ENCODE measurements around the gene TAS1R2. TPM values are rescaled to one million over a fixed set of nuclear protein-coding genes. Genes with fewer than 3 reads are reported as not detected.

TAS1R2 gene
- total and polyA plus RNA-seq, 2 of the 4 experiments (the other 2 are of a cell fraction) = not detected

DNA sequence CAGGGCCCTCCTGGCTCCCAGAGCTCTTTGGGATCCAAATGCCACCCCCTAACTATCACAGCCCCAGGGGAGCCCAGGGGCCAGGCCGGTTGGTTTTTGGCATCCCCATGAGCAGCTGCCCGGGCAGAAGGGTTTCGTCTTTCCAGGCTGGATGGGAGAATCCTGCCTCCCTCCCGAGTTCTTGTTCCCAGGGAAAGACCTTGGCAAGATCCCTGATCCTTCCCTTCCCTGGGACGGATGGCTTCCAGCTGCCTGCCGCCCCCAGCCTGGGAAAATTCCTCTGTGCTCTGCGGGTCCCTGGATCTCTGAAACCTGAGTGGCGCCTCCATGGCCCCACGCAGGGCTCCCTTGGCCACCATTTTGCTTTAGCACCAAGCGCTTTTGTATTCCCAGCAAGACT, 55.6 kb downstream of the TAS1R2 start:
- Histone ChIP-seq H4K5ac (ENCODE audit: low read depth, low read length) (no peak overlapping the region), H3K56ac (ENCODE audit: extremely low read depth, insufficient read depth, low read length) (no peak overlapping the region), H4K91ac (ENCODE audit: insufficient read depth, low read depth, low read length) (no peak overlapping the region), H2AFZ (replicated peaks; ENCODE audit: low read length, poor library complexity) (no peak overlapping the region), H3K27ac (ENCODE audit: insufficient read depth, low read length) (no peak overlapping the region), H3K14ac (replicated peaks; ENCODE audit: low read depth, low read length) (no peak overlapping the region), H4K20me1 (ENCODE audit: insufficient read depth, low read length) (no peaks in the 10 kb centered on the region), H2BK5ac (ENCODE audit: low read depth, low read length, poor library complexity, severe bottlenecking) (no peak overlapping the region), H3K18ac (ENCODE audit: low read depth, low read length) (no peak overlapping the region), H3K4me3 (ENCODE audit: insufficient read depth, low read depth, low read length) (no peak overlapping the region), H3K79me1 (ENCODE audit: low read depth in 1 of 2, low read length in 2 of 2) (no peaks in the 10 kb centered on the region), H2BK15ac (ENCODE audit: low read depth, low read length) (no peak overlapping the region), H3K27me3 (ENCODE audit: control insufficient read depth, insufficient read depth, low read length) (peaks cover 2% of the 10 kb centered on the region; the same call in 1 of the 2 replicates), H4K8ac (ENCODE audit: low read depth in 2 of 2, low read length in 2 of 2) (no peak overlapping the region), H3K9me1 (ENCODE audit: insufficient read depth, low read length) (no peaks in the 10 kb centered on the region), H2AK5ac (ENCODE audit: low read depth, low read length) (no peak overlapping the region), H3K9ac (ENCODE audit: low read depth, low read length) (no peak overlapping the region), H2AK9ac (replicated peaks; ENCODE audit: low read depth, low read length, poor library complexity) (no peak overlapping the region), H3K23ac (ENCODE audit: low read depth, low read length) (no peak overlapping the region), H3K4me2 (ENCODE audit: low read depth, low read length) (no peak overlapping the region), H2BK120ac (ENCODE audit: low read depth, low read length) (no peak overlapping the region), H3K4ac (ENCODE audit: low read depth, low read length) (no peak overlapping the region), H3K4me1 (ENCODE audit: control insufficient read depth, insufficient read depth, low read length) (no peaks in the 10 kb centered on the region), H3K36me3 (ENCODE audit: control insufficient read depth, insufficient read depth, low read length) (no peaks in the 10 kb centered on the region), H2BK20ac (ENCODE audit: low read depth, low read length) (no peak overlapping the region), H3K9me3 (ENCODE audit: control insufficient read depth, insufficient read depth, low read length) (no peaks in the 10 kb centered on the region)
- ATAC-seq (ENCODE audit: low read depth) (no peak), DNase-seq (no peak)
- dilution Hi-C loops (cut with HindIII; ENCODE audit: low sequenced_read_pairs, unreplicated experiment) = no loop called here
- 13% methylated on average over 8 of the region's 10 CpGs; no CpG with 5 or more reads in 1 of the 2 experiments for WGBS, 2 experiments (ENCODE audit: extremely low coverage in 2 of 2, insufficient read length in 1 of 2)
- POLR2A ChIA-PET (ENCODE audit: unreplicated experiment) = no interaction called here
- TF ChIP-seq FOS (IDR thresholded peaks at IDR 0.05; ENCODE audit: low read depth, low read length) (no peak), CEBPB (IDR thresholded peaks at IDR 0.05; ENCODE audit: low read depth, low read length) (no peak), NFE2L2 (IDR thresholded peaks at IDR 0.05; ENCODE audit: low read depth, low read length) (no peak), MAFK (IDR thresholded peaks at IDR 0.05; ENCODE audit: low read depth, low read length) (no peak), CHD1 (IDR thresholded peaks at IDR 0.05; ENCODE audit: low read depth, low read length) (no peak), MXI1 (IDR thresholded peaks at IDR 0.05; ENCODE audit: borderline replicate concordance, low read depth, low read length) (no peak), USF2 (IDR thresholded peaks at IDR 0.05; ENCODE audit: low read depth, low read length) (no peak), POLR2A (IDR thresholded peaks at IDR 0.05; ENCODE audit: low read depth, low read length) (no peak), BHLHE40 (IDR thresholded peaks at IDR 0.05; ENCODE audit: low read depth, low read length) (no peak), MAZ (IDR thresholded peaks at IDR 0.05; ENCODE audit: borderline replicate concordance, low read depth, low read length) (no peak), ELK1 (IDR thresholded peaks at IDR 0.05; ENCODE audit: borderline replicate concordance, low read depth, low read length) (no peak), RAD21 (IDR thresholded peaks at IDR 0.05; ENCODE audit: low read length) (no peak), SMC3 (IDR thresholded peaks at IDR 0.05; ENCODE audit: low read depth, low read length) (no peak)
- TF ChIP-seq, protein P1, sequence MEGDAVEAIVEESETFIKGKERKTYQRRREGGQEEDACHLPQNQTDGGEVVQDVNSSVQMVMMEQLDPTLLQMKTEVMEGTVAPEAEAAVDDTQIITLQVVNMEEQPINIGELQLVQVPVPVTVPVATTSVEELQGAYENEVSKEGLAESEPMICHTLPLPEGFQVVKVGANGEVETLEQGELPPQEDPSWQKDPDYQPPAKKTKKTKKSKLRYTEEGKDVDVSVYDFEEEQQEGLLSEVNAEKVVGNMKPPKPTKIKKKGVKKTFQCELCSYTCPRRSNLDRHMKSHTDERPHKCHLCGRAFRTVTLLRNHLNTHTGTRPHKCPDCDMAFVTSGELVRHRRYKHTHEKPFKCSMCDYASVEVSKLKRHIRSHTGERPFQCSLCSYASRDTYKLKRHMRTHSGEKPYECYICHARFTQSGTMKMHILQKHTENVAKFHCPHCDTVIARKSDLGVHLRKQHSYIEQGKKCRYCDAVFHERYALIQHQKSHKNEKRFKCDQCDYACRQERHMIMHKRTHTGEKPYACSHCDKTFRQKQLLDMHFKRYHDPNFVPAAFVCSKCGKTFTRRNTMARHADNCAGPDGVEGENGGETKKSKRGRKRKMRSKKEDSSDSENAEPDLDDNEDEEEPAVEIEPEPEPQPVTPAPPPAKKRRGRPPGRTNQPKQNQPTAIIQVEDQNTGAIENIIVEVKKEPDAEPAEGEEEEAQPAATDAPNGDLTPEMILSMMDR (conservative IDR thresholded peaks at IDR 0.05; ENCODE audit: low read depth, low read length) = no peak
- no TSS peak for BruUV-seq (replicated peaks)
- CTCF ChIA-PET = no interaction called here
- in situ Hi-C loops (cut with MboI; ENCODE audit: low sequenced_read_pairs) = no loop called here
- intact Hi-C loops (cut with micrococcal nuclease) = no loop called here
